OCI-LY1 (cell line): ENCODE data around the gene LRRC32.

Experiments used
- EZH2 ChIP-seq: fragments of 200-600 bp; sonication (generic), shearing (Covaris generic); IDR thresholded peaks from 2 replicates; pipeline ENCODE4 v1.8.0; 2017; ENCODE audit warnings: borderline replicate concordance, mixed run types, mild to moderate bottlenecking, antibody characterized with exemption, low read length, moderate library complexity, mixed read lengths
- TF ChIP-seq, protein P1 (sequence below): fragments of 200-600 bp; sonication (generic), shearing (Covaris generic); IDR thresholded peaks from 2 replicates; pipeline ENCODE4 v1.5.1; 2017; ENCODE audit warnings: mild to moderate bottlenecking, antibody characterized with exemption, low read length, moderate library complexity, mixed read lengths

DNA sequence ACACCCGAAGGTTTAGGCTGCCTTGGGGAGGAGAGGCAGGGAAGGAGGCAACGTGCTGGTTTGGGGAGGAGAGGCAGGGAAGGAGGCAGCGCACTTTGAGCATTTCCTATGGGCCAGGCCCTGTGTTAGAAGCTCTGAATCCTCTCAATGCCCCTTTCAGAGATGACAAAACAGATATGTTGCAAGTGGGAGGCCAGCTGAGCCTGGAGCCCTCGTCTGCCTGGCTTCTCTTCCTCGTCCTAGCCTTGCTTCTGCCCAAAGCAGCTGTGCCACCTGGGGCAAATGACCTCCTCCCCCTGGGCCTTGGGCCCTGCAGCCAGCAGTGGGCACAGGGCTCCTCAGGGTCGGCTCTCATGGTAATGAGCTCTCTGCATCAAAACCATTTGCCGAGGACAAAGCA is 15.3 kb upstream of the LRRC32 start:
- TF ChIP-seq, protein P1, sequence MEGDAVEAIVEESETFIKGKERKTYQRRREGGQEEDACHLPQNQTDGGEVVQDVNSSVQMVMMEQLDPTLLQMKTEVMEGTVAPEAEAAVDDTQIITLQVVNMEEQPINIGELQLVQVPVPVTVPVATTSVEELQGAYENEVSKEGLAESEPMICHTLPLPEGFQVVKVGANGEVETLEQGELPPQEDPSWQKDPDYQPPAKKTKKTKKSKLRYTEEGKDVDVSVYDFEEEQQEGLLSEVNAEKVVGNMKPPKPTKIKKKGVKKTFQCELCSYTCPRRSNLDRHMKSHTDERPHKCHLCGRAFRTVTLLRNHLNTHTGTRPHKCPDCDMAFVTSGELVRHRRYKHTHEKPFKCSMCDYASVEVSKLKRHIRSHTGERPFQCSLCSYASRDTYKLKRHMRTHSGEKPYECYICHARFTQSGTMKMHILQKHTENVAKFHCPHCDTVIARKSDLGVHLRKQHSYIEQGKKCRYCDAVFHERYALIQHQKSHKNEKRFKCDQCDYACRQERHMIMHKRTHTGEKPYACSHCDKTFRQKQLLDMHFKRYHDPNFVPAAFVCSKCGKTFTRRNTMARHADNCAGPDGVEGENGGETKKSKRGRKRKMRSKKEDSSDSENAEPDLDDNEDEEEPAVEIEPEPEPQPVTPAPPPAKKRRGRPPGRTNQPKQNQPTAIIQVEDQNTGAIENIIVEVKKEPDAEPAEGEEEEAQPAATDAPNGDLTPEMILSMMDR: no peak
- no peak for TF ChIP-seq EZH2
